Measurements from ENCODE around the gene HBM. TPM values are rescaled to one million over a fixed set of nuclear protein-coding genes. Genes with fewer than 3 reads are reported as not detected.
"Not testable (repeated sequence)": the region's sequence is repeated elsewhere in the genome, so short reads cannot be mapped to it uniquely, and the experiment has no call there.

HBM gene
- total RNA-seq, 1 donor: 1.3 TPM

GRCh38 chr16:144797-145252 lies 21.0 kb upstream of the HBM start:
- no peak for DNase-seq (ENCODE audit: low read depth in 2 of 3, low spot score in 2 of 3)

DNA sequence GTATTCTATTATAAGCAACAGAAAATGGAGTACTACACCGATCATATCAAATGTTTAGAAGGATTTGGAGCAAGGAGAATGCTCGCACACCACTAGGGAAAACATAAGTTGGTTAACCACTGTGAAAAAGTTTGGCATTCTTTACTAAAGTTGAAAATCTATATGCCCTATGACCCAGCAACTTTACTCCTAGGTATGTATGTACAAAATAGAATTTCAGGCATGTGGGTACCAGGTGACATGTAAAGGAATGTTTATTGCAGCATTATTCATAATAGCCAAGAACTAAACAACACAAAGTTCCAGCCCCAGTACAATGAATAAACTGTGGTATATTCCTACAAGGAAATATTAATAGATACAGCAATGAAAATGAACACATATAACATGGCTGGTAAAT lies 19.1 kb upstream of the HBM start:
- no peak for DNase-seq (ENCODE audit: low read depth in 2 of 3, low spot score in 2 of 3)

- no peak for DNase-seq (ENCODE audit: low read depth in 2 of 3, low spot score in 2 of 3)
Measured at GRCh38 chr16:149024-149660, 16.6 kb upstream of the HBM start.

- DNase-seq (ENCODE audit: low read depth in 2 of 3, low spot score in 2 of 3): no peak
Measured at GRCh38 chr16:152141-153128, 13.3 kb upstream of the HBM start, which contains the start of gene HBZ. HBZ (plus strand) TSS chr16:152644; CDS start chr16:152910, 266 bp downstream.

GRCh38 chr16:153129-153521 lies 12.7 kb upstream of the HBM start:
- not testable (repeated sequence) for DNase-seq (ENCODE audit: low read depth in 2 of 3, low spot score in 2 of 3)

DNA sequence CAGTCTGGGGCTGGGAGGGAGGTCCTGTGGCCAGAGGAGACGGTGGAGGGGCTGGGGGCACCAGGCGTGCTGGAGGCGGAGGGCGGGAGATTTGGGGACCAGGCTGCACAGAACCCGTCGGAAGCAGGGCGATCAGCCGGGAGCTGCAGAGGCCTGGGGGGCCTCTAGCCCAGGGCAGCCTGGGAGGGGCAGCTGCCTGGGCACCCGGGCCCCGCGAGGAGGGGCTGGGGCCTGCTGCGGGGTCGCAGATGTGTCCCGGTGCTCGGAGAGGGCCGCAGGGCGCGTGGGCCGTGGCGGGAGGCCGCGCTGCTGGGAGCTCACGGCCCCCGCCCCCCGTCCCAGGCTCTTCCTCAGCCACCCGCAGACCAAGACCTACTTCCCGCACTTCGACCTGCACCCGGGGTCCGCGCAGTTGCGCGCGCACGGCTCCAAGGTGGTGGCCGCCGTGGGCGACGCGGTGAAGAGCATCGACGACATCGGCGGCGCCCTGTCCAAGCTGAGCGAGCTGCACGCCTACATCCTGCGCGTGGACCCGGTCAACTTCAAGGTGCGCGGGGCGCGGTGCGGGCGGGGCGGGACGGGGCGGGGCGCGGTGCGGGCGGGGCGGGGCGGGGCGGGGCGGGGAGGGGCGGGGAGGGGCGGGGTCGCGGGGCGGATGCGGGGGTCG lies 12.1 kb upstream of the HBM start:
- DNase-seq (ENCODE audit: low read depth in 2 of 3, low spot score in 2 of 3): not testable (repeated sequence)

DNA sequence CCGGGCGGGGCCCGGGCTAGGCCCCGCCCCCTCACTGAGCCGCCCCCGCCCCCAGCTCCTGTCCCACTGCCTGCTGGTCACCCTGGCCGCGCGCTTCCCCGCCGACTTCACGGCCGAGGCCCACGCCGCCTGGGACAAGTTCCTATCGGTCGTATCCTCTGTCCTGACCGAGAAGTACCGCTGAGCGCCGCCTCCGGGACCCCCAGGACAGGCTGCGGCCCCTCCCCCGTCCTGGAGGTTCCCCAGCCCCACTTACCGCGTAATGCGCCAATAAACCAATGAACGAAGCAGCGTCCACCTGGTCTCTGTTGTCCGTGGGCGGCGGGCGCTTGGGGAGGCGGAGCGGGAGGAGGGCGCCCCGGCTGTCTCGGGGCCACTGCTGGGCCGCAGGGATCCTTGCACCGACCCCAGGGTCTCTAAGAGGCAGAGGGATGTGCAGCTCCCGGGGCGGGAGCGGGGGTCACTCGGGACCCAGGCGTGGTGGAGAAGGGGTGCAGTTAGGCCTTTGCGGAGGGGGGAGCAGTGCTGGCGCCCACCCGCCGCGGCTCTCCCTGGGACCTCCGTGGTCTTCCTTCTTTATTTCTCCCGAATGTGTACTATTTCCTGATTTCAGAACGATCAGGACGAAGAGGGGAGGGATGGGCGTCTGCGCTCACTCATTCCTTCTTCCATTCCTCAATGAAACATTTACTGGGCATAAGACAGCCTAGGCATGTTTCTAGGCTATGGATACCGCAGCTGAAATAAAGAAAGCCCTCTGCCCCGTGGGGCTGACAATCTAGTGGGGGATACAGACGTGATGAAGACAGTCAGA lies 11.4 kb upstream of the HBM start:
- DNase-seq (ENCODE audit: low read depth in 2 of 3, low spot score in 2 of 3): peak in 2 of 3 donors; percentile 33 to 40

GRCh38 chr16:155031-155398 lies 10.8 kb upstream of the HBM start:
- DNase-seq (ENCODE audit: low read depth in 2 of 3, low spot score in 2 of 3): no peak

- no peak for DNase-seq (ENCODE audit: low read depth in 2 of 3, low spot score in 2 of 3)
Measured at GRCh38 chr16:159136-159849, 6.5 kb upstream of the HBM start.

GRCh38 chr16:160242-160641 lies 5.5 kb upstream of the HBM start:
- DNase-seq (ENCODE audit: low read depth in 2 of 3, low spot score in 2 of 3): not testable (repeated sequence)

- DNase-seq (ENCODE audit: low read depth in 2 of 3, low spot score in 2 of 3): no peak
Measured at GRCh38 chr16:160691-161190, 5.0 kb upstream of the HBM start.

GRCh38 chr16:162271-162991 lies 3.3 kb upstream of the HBM start:
- no peak for DNase-seq (ENCODE audit: low read depth in 2 of 3, low spot score in 2 of 3)

GRCh38 chr16:163139-163538 lies 2.6 kb upstream of the HBM start:
- DNase-seq (ENCODE audit: low read depth in 2 of 3, low spot score in 2 of 3): not testable (repeated sequence)

DNA sequence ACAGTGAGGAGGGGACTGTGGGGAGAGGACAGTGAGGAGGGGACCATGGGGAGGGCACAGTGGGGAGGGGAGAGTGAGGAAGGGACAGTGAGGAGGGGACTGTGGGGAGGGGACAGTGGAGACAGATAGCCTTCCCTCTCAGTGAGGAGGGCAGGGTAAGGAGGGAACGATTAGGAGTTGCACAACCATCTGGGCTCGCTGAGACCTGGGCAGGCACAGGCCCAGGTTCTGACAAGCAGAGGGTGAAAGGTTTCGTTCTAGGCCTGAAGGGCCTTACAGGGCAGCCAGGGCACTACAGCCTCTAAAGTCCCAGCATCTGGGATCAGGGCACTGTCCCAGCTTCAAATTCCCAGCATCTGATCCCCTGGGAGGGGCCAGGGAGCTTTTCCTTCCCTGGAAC lies 2.1 kb upstream of the HBM start:
- DNase-seq (ENCODE audit: low read depth in 2 of 3, low spot score in 2 of 3): not testable (repeated sequence)

DNA sequence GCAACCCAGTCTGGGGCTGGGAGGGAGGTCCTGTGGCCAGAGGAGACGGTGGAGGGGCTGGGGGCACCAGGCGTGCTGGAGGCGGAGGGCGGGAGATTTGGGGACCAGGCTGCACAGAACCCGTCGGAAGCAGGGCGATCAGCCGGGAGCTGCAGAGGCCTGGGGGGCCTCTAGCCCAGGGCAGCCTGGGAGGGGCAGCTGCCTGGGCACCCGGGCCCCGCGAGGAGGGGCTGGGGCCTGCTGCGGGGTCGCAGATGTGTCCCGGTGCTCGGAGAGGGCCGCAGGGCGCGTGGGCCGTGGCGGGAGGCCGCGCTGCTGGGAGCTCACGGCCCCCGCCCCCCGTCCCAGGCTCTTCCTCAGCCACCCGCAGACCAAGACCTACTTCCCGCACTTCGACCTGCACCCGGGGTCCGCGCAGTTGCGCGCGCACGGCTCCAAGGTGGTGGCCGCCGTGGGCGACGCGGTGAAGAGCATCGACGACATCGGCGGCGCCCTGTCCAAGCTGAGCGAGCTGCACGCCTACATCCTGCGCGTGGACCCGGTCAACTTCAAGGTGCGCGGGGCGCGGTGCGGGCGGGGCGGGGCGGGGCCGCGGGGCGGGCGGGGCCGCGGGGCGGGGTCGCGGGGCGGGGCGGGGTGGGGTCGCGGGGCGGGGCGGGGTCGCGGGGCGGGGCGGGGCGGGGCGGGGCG lies 1.5 kb upstream of the HBM start:
- DNase-seq (ENCODE audit: low read depth in 2 of 3, low spot score in 2 of 3): not testable (repeated sequence)

DNA sequence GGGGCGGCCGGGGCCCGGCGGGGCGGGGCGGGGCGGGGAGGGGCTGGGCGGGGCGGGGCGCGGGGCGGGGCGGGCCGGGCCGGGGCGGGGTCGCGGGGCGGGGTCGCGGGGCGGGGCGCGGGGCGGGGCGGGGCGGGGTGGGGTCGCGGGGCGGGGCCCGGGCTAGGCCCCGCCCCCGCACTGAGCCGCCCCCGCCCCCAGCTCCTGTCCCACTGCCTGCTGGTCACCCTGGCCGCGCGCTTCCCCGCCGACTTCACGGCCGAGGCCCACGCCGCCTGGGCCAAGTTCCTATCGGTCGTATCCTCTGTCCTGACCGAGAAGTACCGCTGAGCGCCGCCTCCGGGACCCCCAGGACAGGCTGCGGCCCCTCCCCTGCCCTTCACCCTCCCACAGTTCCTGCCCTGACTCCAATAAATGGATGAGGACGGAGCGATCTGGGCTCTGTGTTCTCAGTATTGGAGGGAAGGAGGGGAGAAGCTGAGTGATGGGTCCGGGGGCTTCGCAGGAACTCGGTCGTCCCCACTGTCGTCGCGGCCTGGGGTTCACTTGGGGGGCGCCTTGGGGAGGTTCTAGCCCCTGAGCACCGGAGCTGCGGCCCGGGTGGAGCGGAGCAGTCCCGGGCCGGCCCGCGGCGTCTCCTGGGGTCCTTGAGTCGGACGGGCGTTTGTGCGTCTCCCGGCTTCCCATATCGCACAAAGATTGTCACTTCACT lies 795 bp upstream of the HBM start:
- no peak for DNase-seq (ENCODE audit: low read depth in 2 of 3, low spot score in 2 of 3)

DNA sequence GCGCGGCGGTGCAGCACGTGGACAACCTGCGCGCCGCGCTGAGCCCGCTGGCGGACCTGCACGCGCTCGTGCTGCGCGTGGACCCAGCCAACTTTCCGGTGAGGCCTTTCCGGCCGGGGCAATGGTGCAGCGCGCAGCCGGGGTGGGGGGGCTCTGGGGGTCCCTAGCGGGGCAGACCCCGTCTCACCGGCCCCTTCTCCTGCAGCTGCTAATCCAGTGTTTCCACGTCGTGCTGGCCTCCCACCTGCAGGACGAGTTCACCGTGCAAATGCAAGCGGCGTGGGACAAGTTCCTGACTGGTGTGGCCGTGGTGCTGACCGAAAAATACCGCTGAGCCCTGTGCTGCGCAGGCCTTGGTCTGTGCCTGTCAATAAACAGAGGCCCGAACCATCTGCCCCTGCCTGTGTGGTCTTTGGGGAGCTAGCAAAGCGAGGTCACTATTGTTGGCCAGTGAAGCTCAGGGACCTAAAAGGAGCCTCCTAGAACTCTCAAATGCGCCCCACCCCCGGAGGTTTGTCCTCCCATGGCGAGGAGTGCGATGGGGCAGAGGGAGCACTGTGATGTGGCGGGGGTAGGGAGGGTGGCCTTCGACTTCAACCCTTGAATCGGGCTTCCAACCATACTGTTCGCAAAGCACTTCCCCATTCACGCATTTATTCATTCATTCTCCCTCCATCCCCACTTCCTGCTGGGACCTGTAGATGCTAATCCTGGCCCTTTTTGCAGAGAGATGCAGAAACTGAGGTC lies 770 bp downstream of the HBM start:
- DNase-seq (ENCODE audit: low read depth in 2 of 3, low spot score in 2 of 3): no peak

Data from hematopoietic multipotent progenitor cell (in vitro differentiated cells).